Measurements from ENCODE around the gene VOPP1. TPM values are rescaled to one million over a fixed set of nuclear protein-coding genes. Genes with fewer than 3 reads are reported as not detected.
A peak's percentile ranks its signal among the peaks of the same experiment; 100 is the strongest.

Gene VOPP1
- total and polyA plus RNA-seq, 2 of the 13 experiments (the other 11 are each of a cell fraction or from before 2014, with no cell fraction given): 21.8 to 55.3 TPM

DNA sequence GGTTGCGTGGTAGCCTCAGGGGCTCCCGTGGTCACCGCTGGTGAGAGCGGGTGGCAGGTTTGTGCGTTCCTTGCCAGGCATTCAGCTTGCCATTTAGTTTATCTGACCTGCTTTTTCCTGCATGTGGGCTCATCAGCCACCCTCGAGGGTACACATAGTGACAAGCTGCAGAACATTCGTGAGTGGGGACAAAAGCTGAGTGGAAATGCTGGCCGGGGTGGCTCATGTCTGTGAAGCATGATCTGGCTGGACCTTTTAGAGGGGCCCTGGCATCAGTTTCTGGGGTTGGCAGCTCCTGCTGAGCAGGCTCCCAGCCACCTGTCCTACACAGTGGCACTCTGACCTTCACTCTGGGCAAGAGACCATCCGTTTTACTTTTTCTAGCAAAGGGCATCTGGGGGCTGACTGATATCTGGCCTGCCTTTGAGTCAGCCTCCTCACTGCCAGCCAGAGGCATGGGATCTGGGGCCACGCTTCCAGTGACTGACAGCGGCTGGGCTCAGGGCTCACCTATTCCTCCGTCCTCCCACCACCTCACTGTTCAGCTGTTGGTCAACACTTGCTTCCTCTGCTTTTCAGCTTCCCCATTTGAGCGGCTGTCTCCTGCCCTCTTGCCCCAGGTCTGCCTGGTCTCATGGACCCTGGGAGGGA, 132.1 kb downstream of the VOPP1 start:
- TF ChIP-seq, protein P1, sequence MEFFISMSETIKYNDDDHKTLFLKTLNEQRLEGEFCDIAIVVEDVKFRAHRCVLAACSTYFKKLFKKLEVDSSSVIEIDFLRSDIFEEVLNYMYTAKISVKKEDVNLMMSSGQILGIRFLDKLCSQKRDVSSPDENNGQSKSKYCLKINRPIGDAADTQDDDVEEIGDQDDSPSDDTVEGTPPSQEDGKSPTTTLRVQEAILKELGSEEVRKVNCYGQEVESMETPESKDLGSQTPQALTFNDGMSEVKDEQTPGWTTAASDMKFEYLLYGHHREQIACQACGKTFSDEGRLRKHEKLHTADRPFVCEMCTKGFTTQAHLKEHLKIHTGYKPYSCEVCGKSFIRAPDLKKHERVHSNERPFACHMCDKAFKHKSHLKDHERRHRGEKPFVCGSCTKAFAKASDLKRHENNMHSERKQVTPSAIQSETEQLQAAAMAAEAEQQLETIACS (CRISPR knock-in tag; IDR thresholded peaks at IDR 0.05): no peak
- TF ChIP-seq ZNF124 (CRISPR knock-in tag; IDR thresholded peaks at IDR 0.05) (no peak), CAMTA2 (CRISPR knock-in tag; IDR thresholded peaks at IDR 0.05; ENCODE audit: borderline replicate concordance) (no peak), ZNF44 (CRISPR knock-in tag; IDR thresholded peaks at IDR 0.05) (no peak), ZFP1 (CRISPR knock-in tag; IDR thresholded peaks at IDR 0.05) (no peak), MAF1 (CRISPR knock-in tag; IDR thresholded peaks at IDR 0.05; ENCODE audit: borderline replicate concordance) (no peak), ZSCAN22 (CRISPR knock-in tag; IDR thresholded peaks at IDR 0.05) (no peak), SOX13 (IDR thresholded peaks at IDR 0.05) (no peak), SOX13 (CRISPR knock-in tag; conservative IDR thresholded peaks at IDR 0.05 in 1 of 2, IDR thresholded peaks at IDR 0.05 in 1 of 2) (no peak)
- ChIA-PET POLR2A (no interaction called here), CTCF (ENCODE audit: low intra/inter-chr PET ratio, low total read pairs) (no interaction called here)
- H4K20me1 ChIP-seq (ENCODE audit: insufficient read depth, low read length): no peaks in the 10 kb centered on the region
- no peak overlapping the region for H3K9ac ChIP-seq (ENCODE audit: insufficient read depth, low read depth, low read length)
- no peaks in the 10 kb centered on the region for H3K4me1 ChIP-seq (ENCODE audit: insufficient read depth, low read length)
- H3K9me3 ChIP-seq (ENCODE audit: low read length): no peaks in the 10 kb centered on the region
- no peaks in the 10 kb centered on the region for H3K79me2 ChIP-seq (ENCODE audit: insufficient read depth, low read length)
- peak; percentile 13; the same call in 1 of the 3 replicates for ATAC-seq
- no peaks in the 10 kb centered on the region for H3K36me3 ChIP-seq (replicated peaks in 1 of 2; ENCODE audit: control insufficient read depth in 1 of 2, insufficient read depth in 2 of 2, low read length in 2 of 2)
- WGBS (ENCODE audit: low lambda C conversion rate): 94% methylated on average over 4 of the region's 13 CpGs
- BruUV-seq (replicated peaks): no TSS peak
- no peak overlapping the region for H3K4me2 ChIP-seq (ENCODE audit: low read depth, low read length)
- in situ Hi-C loops (cut with HindIII; ENCODE audit: extremely low pct_ligation_motif_present, low pct_unique_long_range_greater_than_20kb): no loop called here
- FAIRE-seq: no peak
- DNase-seq (ENCODE audit: low spot score): no peak
- H3K27ac ChIP-seq (ENCODE audit: extremely low read length, insufficient read depth, low read length): no peak overlapping the region
- intact Hi-C loops (cut with micrococcal nuclease; ENCODE audit: unreplicated experiment): no loop called here
- no peak overlapping the region for H3K4me3 ChIP-seq (replicated peaks in 1 of 3; ENCODE audit: insufficient read depth in 1 of 3, low read depth in 2 of 3, low read length in 3 of 3)
- no peak overlapping the region for H2AFZ ChIP-seq (ENCODE audit: low read length)
- H3K27me3 ChIP-seq (ENCODE audit: control insufficient read depth in 1 of 2, insufficient read depth in 2 of 2, low read length in 2 of 2): no peaks in the 10 kb centered on the region

All from HepG2 (cell line).